AG10803 (cell line): ENCODE data around the gene SPG7.

Experiments
- DNase-seq: peaks from one replicate; pipeline ENCODE4 v3.0.0; 2010; ENCODE audit warnings: low read depth
- H3K4me3 ChIP-seq: 2 replicates; pipeline ENCODE4 v1.5.1; 2011; ENCODE audit warnings: mild to moderate bottlenecking, low read length, control low read depth
- CTCF ChIP-seq: conservative IDR thresholded peaks from 2 replicates; pipeline ENCODE4 v1.5.1; 2011; ENCODE audit warnings: mild to moderate bottlenecking, low read length, control low read depth, inconsistent platforms

SPG7 gene

GRCh38 chr16:89599451-89599858, 91.3 kb downstream of the SPG7 start:
- no peak overlapping the region for H3K4me3 ChIP-seq
- no peak for DNase-seq
- peak; percentile 22; the same call in 1 of the 2 replicates for TF ChIP-seq CTCF

GRCh38 chr16:89599902-89600301, 91.7 kb downstream of the SPG7 start:
- H3K4me3 ChIP-seq, result no peak overlapping the region
- DNase-seq, result no peak
- no peak for TF ChIP-seq CTCF

DNA sequence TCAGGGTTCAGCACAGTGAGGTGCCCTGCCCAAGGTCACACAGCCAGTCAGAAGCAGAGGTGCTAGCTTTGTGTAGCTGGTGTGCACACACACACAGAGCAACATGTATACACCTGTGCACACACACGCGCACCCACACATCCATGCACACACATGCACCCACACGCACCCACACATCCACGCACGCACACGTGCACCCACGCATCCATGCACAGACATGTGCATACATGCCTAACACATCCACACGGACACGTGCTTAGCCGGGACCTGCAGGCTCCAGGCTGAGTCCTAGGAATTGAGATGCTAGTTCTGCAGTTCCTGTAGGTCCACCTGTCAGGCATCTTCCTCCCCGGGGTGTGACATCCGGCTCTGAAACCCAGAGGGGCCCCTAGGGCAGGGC, 92.2 kb downstream of the SPG7 start:
- no peak for TF ChIP-seq CTCF
- H3K4me3 ChIP-seq, result no peak overlapping the region
- DNase-seq, result no peak

DNA sequence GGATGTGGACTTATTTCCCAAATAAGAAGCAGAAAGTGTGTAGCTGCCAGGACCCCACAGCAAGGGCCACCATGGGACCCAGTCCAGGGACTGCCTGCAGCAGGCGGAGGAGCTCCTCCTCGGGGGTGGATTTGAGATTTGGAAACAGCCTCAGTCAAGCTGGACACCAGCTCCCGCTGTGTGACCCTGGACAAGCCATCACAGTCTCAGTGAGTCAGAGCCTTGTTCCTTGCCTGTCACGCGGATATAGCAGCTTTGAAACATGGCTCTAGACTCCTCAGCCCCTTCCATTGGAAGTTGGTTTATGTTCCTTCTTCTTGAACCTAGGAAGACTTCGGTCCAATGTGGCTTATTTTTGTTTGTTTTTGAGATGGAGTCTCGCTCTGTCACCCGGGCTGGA, 92.8 kb downstream of the SPG7 start:
- no peak overlapping the region for H3K4me3 ChIP-seq
- TF ChIP-seq CTCF, result no peak

DNA sequence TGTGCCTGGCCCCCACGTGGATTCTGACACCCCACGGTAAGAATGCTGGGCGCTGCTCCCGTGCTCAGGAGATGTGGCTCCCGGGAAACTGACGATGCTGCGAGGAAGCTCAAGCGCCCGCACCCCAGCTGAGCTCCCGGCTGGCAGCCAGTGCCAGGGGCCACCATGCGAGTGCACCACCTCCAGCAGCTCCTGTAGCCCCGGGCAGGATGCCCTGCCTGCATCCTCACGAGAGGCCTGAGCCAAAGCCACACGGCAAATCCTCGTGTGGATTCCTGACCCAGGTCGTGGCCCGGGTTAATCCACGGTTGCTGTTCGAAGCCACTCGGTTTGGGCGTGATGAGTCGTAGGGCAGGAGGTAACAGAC, 93.7 kb downstream of the SPG7 start:
- H3K4me3 ChIP-seq, result no peak overlapping the region
- no peak for DNase-seq
- no peak for TF ChIP-seq CTCF

More for the DNA sequence above, 92.8 kb downstream of the SPG7 start:
- DNase-seq, result no peak

DNA sequence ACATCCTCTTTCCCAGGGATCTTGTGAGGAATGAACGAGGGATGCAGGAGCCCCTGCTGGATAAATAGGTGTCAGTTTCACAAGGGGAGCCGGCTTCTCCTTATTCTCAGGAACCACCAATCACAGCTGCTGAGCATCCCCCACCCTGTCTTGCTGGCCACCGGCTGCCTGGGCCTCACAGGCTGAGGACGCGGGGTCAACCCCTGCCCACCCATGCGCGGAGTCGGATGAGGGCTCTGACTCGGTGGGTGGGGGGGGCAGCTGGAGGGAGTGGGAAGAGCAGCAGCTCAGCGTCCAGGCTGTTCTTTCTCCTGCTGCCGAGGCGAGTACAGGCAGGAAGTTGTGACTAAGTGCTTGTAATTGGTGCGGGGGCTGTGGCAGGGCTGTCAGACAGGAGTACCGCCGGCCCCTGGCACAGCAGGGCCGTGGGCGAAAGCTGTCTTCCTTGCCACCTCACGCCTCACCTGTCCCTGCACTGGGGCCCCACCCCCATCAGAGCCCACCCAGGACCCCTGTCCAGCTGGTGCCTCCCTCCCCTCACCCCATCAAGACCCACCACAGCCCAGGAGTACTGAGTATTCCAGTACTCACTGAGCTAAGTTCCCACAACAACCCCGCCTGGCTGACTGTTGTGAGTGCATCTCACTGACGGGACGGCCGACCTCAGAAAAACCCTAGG, 94.2 kb downstream of the SPG7 start:
- peak; percentile 67 for DNase-seq
- peak overlapping the region; percentile 24; the same call in 1 of the 2 replicates for H3K4me3 ChIP-seq
- TF ChIP-seq CTCF, result no peak

GRCh38 chr16:89602952-89603590, 94.9 kb downstream of the SPG7 start:
- no peak for TF ChIP-seq CTCF
- H3K4me3 ChIP-seq, result no peak overlapping the region
- DNase-seq, result no peak
